BE2C (cell line): ENCODE measurements around the gene TBC1D2B.
"Not testable (repeated sequence)": the region's sequence is repeated elsewhere in the genome, so short reads cannot be mapped to it uniquely, and the experiment has no call there.

Experiments
- DNase-seq: peaks from one replicate; pipeline ENCODE4 v3.0.0-alpha.2; 2020
- H3K27me3 ChIP-seq: fragments of 250-450 bp; sonication (Bioruptor Pico); 2 replicates; pipeline ENCODE4 v1.5.1; 2020; ENCODE audit warnings: mild to moderate bottlenecking
- H3K36me3 ChIP-seq: fragments of 250-450 bp; sonication (Bioruptor Pico); 2 replicates; pipeline ENCODE4 v1.5.1; 2020; ENCODE audit warnings: mild to moderate bottlenecking
- H3K4me1 ChIP-seq: fragments of 250-450 bp; sonication (Bioruptor Pico); 2 replicates; pipeline ENCODE4 v1.5.1; 2020
- H3K4me3 ChIP-seq: 2 replicates; pipeline ENCODE4 v1.5.1; 2011; ENCODE audit warnings: low read depth, low read length
- H3K9me3 ChIP-seq: fragments of 250-450 bp; sonication (Bioruptor Pico); 2 replicates; pipeline ENCODE4 v1.5.1; 2020
- CTCF ChIP-seq: IDR thresholded peaks from 2 replicates; pipeline ENCODE4 v1.5.1; 2012; ENCODE audit warnings: mild to moderate bottlenecking, low read depth, low read length

Gene TBC1D2B

DNA sequence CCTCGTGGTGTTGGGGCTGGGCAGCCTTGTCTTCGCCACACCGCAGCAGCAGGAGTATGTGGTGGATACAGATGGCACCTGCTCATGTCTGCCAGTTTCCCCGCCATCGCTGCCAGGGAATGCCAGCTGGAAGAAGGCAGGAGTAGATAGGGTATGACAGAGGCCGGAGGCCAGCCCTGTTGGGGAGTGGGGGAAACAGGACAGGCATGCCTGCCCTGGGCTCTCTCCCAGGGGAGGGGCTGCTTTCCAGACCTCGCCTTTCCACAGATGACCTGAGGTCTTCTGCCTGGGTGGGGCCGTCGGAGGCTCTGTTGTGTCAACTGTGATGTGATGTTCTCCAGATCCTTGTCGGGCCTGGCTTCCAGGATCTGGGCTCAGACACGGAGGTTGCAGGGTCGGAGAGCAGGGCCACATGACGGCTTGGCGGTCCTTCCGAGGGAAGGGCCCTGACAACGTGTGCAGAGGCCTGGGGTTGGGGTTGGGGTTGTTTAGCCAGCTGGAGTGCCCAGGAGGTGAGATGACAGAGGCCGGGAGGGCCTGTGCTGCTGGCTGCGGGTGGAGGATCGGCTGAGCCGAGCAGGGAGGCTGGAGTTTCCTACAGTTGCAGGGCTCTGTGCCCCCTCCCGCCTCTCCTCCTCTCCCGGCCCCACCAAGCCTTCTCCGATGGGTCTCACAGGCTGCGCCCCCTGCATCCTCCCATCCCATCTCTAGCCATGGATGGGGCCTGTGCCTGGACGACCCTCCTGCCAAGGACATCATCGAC lies 102.0 kb downstream of the TBC1D2B start:
- Histone ChIP-seq H3K27me3 (no peaks in the 10 kb centered on the region), H3K36me3 (no peaks in the 10 kb centered on the region), H3K9me3 (no peaks in the 10 kb centered on the region), H3K4me1 (peaks cover 25% of the 10 kb centered on the region), H3K4me3 (no peak overlapping the region)
- no peak for TF ChIP-seq CTCF
- DNase-seq: peak; percentile 94

DNA sequence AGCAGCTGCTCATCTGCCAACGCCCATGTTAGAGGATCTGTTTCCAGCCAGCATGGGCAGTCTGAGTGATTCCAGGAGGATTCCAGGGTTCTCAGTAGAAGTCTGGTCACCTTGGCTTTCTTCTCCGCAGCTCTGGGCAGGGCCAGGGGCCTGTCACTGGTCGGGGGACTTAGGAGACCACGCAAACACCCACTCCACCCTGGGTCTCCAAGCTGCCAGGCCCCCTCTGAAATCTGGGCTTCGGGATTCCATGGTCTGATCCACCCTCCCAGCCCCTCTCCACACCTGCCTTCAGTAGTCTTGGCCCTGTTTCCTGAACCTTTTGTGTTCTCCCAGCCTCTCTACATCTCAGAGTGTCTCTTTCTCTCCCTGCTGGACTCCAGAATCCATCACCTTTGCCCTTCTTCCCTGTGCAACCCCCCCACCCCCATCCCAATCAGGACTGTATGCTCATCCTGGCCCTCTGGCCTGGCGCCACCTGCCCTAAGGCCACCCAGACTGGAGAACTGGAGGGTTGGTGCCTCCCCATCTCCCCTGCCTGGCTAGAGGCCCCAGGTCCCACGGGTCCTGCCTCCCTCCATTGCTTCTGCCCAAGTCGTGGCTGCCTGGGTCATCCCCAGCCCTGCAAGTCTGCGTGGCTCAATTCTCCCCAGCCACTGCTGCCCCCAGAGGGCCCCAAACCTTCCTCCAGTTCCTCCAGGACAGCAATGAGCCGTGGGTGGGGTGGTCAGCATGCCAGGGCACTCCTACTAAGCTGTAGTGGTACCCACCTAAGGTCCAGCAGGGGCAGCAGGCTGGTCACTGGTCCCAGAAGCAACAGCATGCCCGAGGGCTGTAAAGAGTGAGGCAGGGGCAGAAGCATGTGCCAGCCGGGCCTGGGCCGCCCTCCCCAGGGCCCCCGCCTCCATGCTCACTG lies 102.8 kb downstream of the TBC1D2B start:
- Histone ChIP-seq H3K27me3 (no peaks in the 10 kb centered on the region), H3K9me3 (no peaks in the 10 kb centered on the region), H3K4me3 (no peak overlapping the region), H3K36me3 (no peaks in the 10 kb centered on the region), H3K4me1 (peaks cover 25% of the 10 kb centered on the region)
- DNase-seq: no peak
- no peak for TF ChIP-seq CTCF

GRCh38 chr15:77974098-77974414 lies 103.5 kb downstream of the TBC1D2B start:
- no peak for TF ChIP-seq CTCF
- DNase-seq: peak; percentile 72
- no peaks in the 10 kb centered on the region for H3K27me3 ChIP-seq
- H3K9me3 ChIP-seq: no peaks in the 10 kb centered on the region
- peaks cover 22% of the 10 kb centered on the region for H3K4me1 ChIP-seq
- H3K36me3 ChIP-seq: no peaks in the 10 kb centered on the region
- H3K4me3 ChIP-seq: no peak overlapping the region

DNA sequence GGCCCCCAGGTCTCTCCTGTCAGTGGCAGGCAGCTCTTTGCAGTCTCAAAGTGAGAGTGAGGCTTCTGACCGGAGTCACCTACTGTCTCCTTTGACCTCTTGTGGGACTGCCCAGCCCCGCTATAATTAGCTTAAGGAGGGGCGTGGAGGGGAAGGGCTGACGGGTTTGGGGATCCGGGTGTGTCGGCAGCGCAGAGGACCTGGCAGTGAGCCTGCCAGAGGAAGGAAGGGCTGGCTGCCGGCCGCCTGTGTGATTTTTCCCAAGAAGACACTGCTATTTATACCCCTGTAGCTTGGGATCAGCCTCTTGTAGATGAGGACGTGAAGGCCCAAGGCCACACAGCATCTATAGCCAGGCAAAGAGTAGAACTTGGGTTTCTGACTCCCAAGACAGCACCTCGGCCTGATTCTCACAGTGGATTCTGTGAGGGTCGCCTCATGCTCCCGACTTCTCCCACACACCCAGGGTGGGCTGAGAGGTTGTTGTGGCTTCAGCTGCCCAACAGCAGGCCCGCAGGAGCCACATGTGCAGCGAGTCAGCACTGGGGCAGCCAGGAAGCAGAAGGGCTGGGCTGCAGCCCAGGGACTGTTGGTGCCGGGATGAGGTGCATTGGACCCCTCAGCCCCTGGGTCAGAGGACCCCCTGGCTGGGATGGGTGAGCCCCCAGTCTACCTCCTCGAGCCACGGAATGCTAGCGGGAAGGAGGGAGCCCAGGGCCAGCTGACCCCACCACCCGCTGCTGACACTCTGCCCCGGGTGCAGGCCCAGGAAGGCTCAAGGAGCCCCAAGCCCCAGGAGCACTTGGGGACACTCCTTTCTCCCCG lies 104.0 kb downstream of the TBC1D2B start:
- not testable (repeated sequence) for H3K27me3 ChIP-seq, H3K9me3 ChIP-seq, DNase-seq, H3K36me3 ChIP-seq, H3K4me3 ChIP-seq
- H3K4me1 ChIP-seq: peaks cover 22% of the 10 kb centered on the region

DNA sequence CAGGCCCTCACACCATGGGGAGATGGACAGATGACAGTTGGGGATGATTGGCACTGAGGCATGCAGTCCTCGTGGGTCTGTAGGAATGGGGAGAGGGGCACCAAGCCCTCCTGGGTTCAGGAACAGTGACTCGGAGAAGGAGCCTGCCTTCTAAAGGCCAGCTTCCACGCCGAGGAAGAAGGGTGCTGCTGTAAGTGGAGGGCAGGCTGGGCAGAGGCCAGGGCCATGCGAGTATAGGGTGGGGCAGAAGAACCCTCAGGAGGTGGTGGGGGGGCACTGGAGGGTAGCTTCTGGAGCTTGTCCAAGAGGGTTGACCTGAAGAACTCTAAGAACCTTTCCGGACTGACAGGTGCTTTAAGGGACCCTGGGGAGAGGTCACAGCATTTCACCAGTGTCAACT lies 104.8 kb downstream of the TBC1D2B start:
- DNase-seq, H3K36me3 ChIP-seq, H3K4me3 ChIP-seq, H3K9me3 ChIP-seq, H3K27me3 ChIP-seq: not testable (repeated sequence)
- peaks cover 18% of the 10 kb centered on the region for H3K4me1 ChIP-seq

DNA sequence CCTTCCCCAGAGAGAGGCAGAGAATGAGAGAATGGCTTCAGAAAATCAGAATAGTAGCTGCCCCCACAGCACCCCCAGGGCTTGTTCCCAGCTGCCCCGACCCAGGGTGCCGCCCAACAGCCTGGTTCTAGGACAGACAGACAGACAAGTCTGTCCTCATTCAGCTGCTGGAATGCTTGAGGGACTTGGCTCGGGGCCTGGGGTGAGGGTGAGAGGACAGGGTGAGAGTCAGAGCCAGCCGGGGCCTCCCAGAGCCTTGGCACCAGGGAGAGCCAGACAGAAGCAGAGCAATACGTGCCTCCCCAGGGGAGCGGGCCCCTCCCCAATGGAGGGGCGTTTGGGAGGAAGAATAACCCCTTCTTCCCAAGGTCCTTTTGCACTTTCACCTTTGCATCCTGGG lies 105.6 kb downstream of the TBC1D2B start:
- DNase-seq, H3K4me3 ChIP-seq: not testable (repeated sequence)

GRCh38 chr15:77970813-77971360 lies 106.6 kb downstream of the TBC1D2B start:
- DNase-seq, H3K4me3 ChIP-seq, H3K9me3 ChIP-seq, H3K36me3 ChIP-seq, H3K27me3 ChIP-seq, H3K4me1 ChIP-seq: not testable (repeated sequence)

More for the DNA sequence above, 105.6 kb downstream of the TBC1D2B start:
- not testable (repeated sequence) for H3K27me3 ChIP-seq, H3K36me3 ChIP-seq, H3K9me3 ChIP-seq
- peaks cover 13% of the 10 kb centered on the region for H3K4me1 ChIP-seq
